Cardiac fibroblast (primary cell): ENCODE data around the gene TRPC3.

ENCODE experiments used
- DNase-seq, 2 donors: peaks; one replicate each; pipeline versions ENCODE4 v3.0.0 to v3.0.0-alpha.2; 2010; ENCODE audit warnings: low read depth in 2 of 2
- H3K4me3 ChIP-seq, 2 donors: replicated peaks in 1 of 2; 1 replicate in 1 of 2; 2 replicates in 1 of 2; pipeline ENCODE4 v1.5.1; 2011; ENCODE audit warnings: low read depth in 2 of 2, low read length in 2 of 2, mild to moderate bottlenecking in 2 of 2, moderate library complexity in 1 of 2
- TF ChIP-seq, protein P1 (sequence below): IDR thresholded peaks from one replicate; pipeline ENCODE4 v1.5.1; 2011; ENCODE audit warnings: low read depth, mild to moderate bottlenecking, low read length, inconsistent platforms

Gene TRPC3

DNA sequence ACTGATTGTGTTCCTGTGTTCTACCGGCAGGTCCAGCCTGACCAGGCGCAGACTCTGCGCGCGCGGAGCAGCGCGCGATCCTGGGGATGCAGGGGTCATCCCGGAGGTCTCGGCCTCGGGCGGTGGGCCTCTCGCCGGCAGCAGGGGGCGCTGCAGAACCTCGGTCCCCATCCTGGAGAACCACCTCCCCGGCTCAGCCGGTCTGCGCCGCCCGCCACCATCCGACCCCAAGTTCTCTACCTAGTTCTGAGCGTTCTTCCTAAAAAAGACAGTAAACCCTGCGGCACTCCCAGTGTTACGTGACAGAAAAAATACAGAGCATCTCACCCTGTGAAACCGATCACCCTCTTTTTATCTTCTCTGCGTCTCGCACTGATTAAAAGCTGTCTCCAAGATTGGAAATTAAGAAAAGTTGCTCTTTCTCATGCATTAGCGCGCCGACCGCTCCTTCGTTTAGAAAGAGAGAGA is 1.6 kb downstream of the TRPC3 start:
- DNase-seq, result peak; percentile 64 to 66
- TF ChIP-seq, protein P1, sequence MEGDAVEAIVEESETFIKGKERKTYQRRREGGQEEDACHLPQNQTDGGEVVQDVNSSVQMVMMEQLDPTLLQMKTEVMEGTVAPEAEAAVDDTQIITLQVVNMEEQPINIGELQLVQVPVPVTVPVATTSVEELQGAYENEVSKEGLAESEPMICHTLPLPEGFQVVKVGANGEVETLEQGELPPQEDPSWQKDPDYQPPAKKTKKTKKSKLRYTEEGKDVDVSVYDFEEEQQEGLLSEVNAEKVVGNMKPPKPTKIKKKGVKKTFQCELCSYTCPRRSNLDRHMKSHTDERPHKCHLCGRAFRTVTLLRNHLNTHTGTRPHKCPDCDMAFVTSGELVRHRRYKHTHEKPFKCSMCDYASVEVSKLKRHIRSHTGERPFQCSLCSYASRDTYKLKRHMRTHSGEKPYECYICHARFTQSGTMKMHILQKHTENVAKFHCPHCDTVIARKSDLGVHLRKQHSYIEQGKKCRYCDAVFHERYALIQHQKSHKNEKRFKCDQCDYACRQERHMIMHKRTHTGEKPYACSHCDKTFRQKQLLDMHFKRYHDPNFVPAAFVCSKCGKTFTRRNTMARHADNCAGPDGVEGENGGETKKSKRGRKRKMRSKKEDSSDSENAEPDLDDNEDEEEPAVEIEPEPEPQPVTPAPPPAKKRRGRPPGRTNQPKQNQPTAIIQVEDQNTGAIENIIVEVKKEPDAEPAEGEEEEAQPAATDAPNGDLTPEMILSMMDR, result peak; percentile 70

GRCh38 chr4:121946644-121947043 is 5.2 kb downstream of the TRPC3 start:
- no peak for DNase-seq
- H3K4me3 ChIP-seq, result no peak overlapping the region
- TF ChIP-seq, protein P1, result no peak

More for the DNA sequence above, 1.6 kb downstream of the TRPC3 start:
- H3K4me3 ChIP-seq, result peak overlapping the region; percentile 36 to 51

DNA sequence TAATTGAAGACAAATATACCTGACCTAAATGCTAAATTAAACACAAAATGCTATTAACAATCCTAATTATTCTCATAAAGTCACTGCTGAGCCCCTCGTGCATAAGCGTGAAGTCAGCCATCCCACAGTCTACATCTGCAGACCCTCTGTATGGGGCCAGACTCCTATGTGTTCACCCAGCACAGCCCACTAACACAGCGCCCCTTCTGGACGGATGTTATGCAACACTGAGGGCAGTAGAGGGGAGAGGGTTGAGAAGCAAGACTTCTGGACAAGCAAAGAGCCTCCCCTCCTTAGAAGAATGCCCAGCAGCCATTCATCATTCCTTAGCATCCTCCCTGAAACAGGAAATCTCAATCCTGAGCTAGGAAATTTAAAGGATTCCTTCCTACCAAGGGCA is 7.9 kb downstream of the TRPC3 start:
- no peak for DNase-seq
- TF ChIP-seq, protein P1, result peak; percentile 35
- H3K4me3 ChIP-seq, result no peak overlapping the region

GRCh38 chr4:121939690-121940089 is 12.2 kb downstream of the TRPC3 start:
- no peak for DNase-seq
- TF ChIP-seq, protein P1, result no peak
- no peak overlapping the region for H3K4me3 ChIP-seq

DNA sequence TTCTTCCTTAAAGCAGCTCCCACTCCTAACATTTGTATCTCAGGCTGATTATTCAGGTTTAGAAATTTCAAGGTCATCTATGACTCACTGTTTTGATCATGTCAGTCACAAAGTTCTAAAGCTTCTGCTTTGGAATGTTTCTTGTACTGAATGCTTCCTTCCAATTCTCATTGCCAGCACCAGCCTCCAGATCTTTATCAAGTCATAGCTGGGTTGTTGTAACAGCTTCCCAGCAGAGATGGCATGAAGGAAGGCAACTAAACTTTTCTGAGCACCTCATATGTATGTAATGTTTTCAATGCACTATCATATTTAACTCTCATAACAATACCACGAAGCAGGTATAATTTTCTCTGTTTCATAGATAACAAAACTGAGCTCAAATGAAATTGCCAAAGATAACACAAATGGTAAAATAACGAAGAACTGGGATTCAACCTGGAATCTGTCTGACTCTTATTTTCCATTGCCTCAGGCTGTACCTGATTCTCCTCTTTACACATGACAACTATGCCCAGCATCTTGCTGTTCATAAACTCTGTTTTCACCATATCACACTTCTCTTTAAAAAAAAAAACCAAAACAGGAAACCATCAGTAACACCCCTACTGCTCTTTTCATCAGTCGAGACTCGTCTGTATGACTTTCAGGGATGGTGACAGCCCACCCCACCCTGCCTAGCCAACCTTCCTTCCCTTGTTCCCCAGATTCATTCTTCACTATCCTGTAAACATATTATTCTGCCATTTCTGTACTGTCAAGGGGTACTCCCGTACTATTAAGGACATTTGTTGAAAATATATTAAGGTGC is 13.4 kb downstream of the TRPC3 start:
- no peak for DNase-seq
- H3K4me3 ChIP-seq, result no peak overlapping the region
- TF ChIP-seq, protein P1, result no peak

- no peak for DNase-seq
- no peak overlapping the region for H3K4me3 ChIP-seq
- TF ChIP-seq, protein P1, result no peak
Measured at GRCh38 chr4:121936101-121936500, 15.8 kb downstream of the TRPC3 start.
